PC-9 (cell line): ENCODE results near the gene CACNA2D1. TPM values are rescaled to one million over a fixed set of nuclear protein-coding genes. Genes with fewer than 3 reads are reported as not detected.

ENCODE experiments used
- BruUV-seq: library from RNA; stranded (reverse); fragments of 400-500 nt; replicated peaks from 2 replicates; lab custom pipeline; 2021; lab: Mats Ljungman, UMichigan
- CTCF ChIA-PET: fragments of 300-600 bp; sonication (Branson Sonifier 250); formaldehyde crosslinking; loops from one replicate; lab custom pipeline; 2022; ENCODE audit warnings: antibody characterized with exemption; lab: Charles Lee
- POLR2A ChIA-PET: fragments of 300-600 bp; sonication (Branson Sonifier 250); formaldehyde crosslinking; loops from one replicate; lab custom pipeline; 2022; ENCODE audit warnings: antibody characterized with exemption; ENCODE audit not compliant: unreplicated experiment; lab: Charles Lee
- DNase-seq, 2 experiments: peaks; one replicate each; pipeline versions ENCODE4 v3.0.0 to v3.0.0-alpha.2; 2015 to 2022; ENCODE audit warnings: mixed read lengths in 1 of 2
- H2AFZ ChIP-seq: fragments of 200-600 bp; sonication (generic); 2 replicates; pipeline ENCODE4 v1.8.1; 2017; ENCODE audit warnings: antibody characterized with exemption
- H3F3A ChIP-seq: fragments of 200-600 bp; sonication (generic); 2 replicates; pipeline ENCODE4 v1.8.1; 2017; ENCODE audit warnings: antibody characterized with exemption, mild to moderate bottlenecking, low read depth; ENCODE audit not compliant: insufficient read depth
- H3K27ac ChIP-seq: fragments of 200-600 bp; sonication (generic); 2 replicates; pipeline ENCODE4 v1.6.1; 2016; ENCODE audit warnings: mixed run types
- H3K27me3 ChIP-seq: fragments of 200-600 bp; sonication (generic); 2 replicates; pipeline ENCODE4 v1.6.1; 2016; ENCODE audit warnings: low read depth, mixed run types; ENCODE audit not compliant: insufficient read depth
- H3K36me3 ChIP-seq: fragments of 200-600 bp; sonication (generic); 2 replicates; pipeline ENCODE4 v1.6.1; 2016; ENCODE audit warnings: low read depth, mixed run types
- H3K4me1 ChIP-seq: fragments of 200-600 bp; sonication (generic); replicated peaks from 2 replicates; pipeline ENCODE4 v1.6.1; 2016; ENCODE audit warnings: mixed run types; ENCODE audit not compliant: insufficient read depth
- H3K4me2 ChIP-seq: fragments of 200-600 bp; sonication (generic); 2 replicates; pipeline ENCODE4 v1.6.1; 2017; ENCODE audit warnings: mixed run types
- H3K4me3 ChIP-seq: fragments of 200-600 bp; sonication (generic); 2 replicates; pipeline ENCODE4 v1.6.1; 2016; ENCODE audit warnings: mixed run types
- H3K79me2 ChIP-seq: fragments of 200-600 bp; sonication (generic); 2 replicates; pipeline ENCODE4 v1.6.1; 2017; ENCODE audit warnings: low read depth, mixed run types
- H3K9me2 ChIP-seq: fragments of 200-600 bp; sonication (generic); 2 replicates; pipeline ENCODE4 v1.8.1; 2017; ENCODE audit warnings: mild to moderate bottlenecking; ENCODE audit not compliant: insufficient read depth
- H3K9me3 ChIP-seq: fragments of 200-600 bp; sonication (generic); 2 replicates; pipeline ENCODE4 v1.8.1; 2016; ENCODE audit warnings: low read depth; ENCODE audit not compliant: insufficient read depth
- H4K20me1 ChIP-seq: fragments of 200-600 bp; sonication (generic); 2 replicates; pipeline ENCODE4 v1.8.1; 2017; ENCODE audit not compliant: insufficient read depth
- EZH2 ChIP-seq: fragments of 200-600 bp; sonication (generic); IDR thresholded peaks from 2 replicates; pipeline ENCODE4 v1.8.0; 2017; ENCODE audit warnings: antibody characterized with exemption, low read depth
- intact Hi-C: fragments of 100-400 bp; cut with micrococcal nuclease; formaldehyde crosslinking; loops from one replicate; pipeline ENCODE4 v1.10.0; 2022; ENCODE audit not compliant: unreplicated experiment
- total RNA-seq: library from RNA; stranded (reverse); gene quantifications from 2 replicates; pipeline ENCODE4 v1.2.3, GENCODE V29; 2021
- TF ChIP-seq, protein P1 (sequence below): fragments of 200-600 bp; sonication (generic); conservative IDR thresholded peaks from 2 replicates; pipeline ENCODE4 v1.6.1; 2017; ENCODE audit warnings: mixed run types, antibody characterized with exemption, mild to moderate bottlenecking, moderate library complexity

Gene CACNA2D1
- total RNA-seq, 1 experiment from 2014 or later = 3.2 TPM

DNA sequence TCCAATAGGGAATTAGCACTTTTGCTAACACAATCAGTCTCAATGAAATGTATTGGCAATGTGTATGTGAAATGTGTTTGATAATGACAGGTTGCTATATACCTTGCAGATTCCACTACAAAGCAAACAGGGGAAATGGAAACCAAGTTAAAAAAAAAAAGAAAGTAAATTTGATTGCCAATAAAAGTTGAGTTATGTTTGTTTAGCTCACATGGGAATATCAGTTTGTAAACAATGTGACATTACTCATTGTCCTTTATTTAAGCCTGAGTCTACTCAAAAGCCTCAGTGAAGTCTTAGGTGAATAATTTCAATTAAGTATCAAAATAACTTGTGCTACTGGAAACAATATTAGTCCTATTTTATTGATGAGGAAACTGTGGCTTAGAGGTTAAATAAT lies 285.2 kb downstream of the CACNA2D1 start:
- no peak for DNase-seq

GRCh38 chr7:82156893-82157292 lies 286.7 kb downstream of the CACNA2D1 start:
- Histone ChIP-seq H3F3A (no peaks in the 10 kb centered on the region), H4K20me1 (no peaks in the 10 kb centered on the region), H3K4me1 (no peaks in the 10 kb centered on the region), H3K4me2 (no peak overlapping the region), H3K36me3 (no peaks in the 10 kb centered on the region), H3K27me3 (no peaks in the 10 kb centered on the region), H3K9me3 (no peaks in the 10 kb centered on the region), H3K9me2 (no peaks in the 10 kb centered on the region), H3K27ac (no peak overlapping the region), H3K4me3 (no peak overlapping the region), H2AFZ (no peak overlapping the region), H3K79me2 (no peaks in the 10 kb centered on the region)
- no TSS peak for BruUV-seq
- no peak for DNase-seq
- ChIA-PET CTCF (no interaction called here), POLR2A (no interaction called here)
- TF ChIP-seq EZH2 = no peak
- TF ChIP-seq, protein P1, sequence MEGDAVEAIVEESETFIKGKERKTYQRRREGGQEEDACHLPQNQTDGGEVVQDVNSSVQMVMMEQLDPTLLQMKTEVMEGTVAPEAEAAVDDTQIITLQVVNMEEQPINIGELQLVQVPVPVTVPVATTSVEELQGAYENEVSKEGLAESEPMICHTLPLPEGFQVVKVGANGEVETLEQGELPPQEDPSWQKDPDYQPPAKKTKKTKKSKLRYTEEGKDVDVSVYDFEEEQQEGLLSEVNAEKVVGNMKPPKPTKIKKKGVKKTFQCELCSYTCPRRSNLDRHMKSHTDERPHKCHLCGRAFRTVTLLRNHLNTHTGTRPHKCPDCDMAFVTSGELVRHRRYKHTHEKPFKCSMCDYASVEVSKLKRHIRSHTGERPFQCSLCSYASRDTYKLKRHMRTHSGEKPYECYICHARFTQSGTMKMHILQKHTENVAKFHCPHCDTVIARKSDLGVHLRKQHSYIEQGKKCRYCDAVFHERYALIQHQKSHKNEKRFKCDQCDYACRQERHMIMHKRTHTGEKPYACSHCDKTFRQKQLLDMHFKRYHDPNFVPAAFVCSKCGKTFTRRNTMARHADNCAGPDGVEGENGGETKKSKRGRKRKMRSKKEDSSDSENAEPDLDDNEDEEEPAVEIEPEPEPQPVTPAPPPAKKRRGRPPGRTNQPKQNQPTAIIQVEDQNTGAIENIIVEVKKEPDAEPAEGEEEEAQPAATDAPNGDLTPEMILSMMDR = no peak
- intact Hi-C loops = no loop called here

More for the DNA sequence above, 285.2 kb downstream of the CACNA2D1 start:
- no TSS peak for BruUV-seq
- Histone ChIP-seq H3K27ac (no peak overlapping the region), H3K4me3 (no peak overlapping the region), H3K4me2 (no peak overlapping the region), H3K9me3 (no peaks in the 10 kb centered on the region), H3K79me2 (no peaks in the 10 kb centered on the region), H3F3A (no peaks in the 10 kb centered on the region), H4K20me1 (no peaks in the 10 kb centered on the region), H2AFZ (no peak overlapping the region), H3K9me2 (no peaks in the 10 kb centered on the region), H3K4me1 (no peaks in the 10 kb centered on the region), H3K27me3 (no peaks in the 10 kb centered on the region), H3K36me3 (no peaks in the 10 kb centered on the region)
- TF ChIP-seq, protein P1 = no peak
- TF ChIP-seq EZH2 = no peak
- intact Hi-C loops = no loop called here
- ChIA-PET CTCF (interaction anchor here (0.6 kb wide), 1 partner anchor 11 kb away, joined by 6 read pairs; no protein-coding TSS in a partner anchor), POLR2A (no interaction called here)

GRCh38 chr7:82156168-82156567 lies 287.4 kb downstream of the CACNA2D1 start:
- Histone ChIP-seq H3K9me2 (no peaks in the 10 kb centered on the region), H3K4me1 (no peaks in the 10 kb centered on the region), H3K9me3 (no peaks in the 10 kb centered on the region), H3K27me3 (no peaks in the 10 kb centered on the region), H3K27ac (no peak overlapping the region), H2AFZ (no peak overlapping the region), H3K79me2 (no peaks in the 10 kb centered on the region), H3K4me3 (no peak overlapping the region), H3K36me3 (no peaks in the 10 kb centered on the region), H4K20me1 (no peaks in the 10 kb centered on the region), H3K4me2 (no peak overlapping the region), H3F3A (no peaks in the 10 kb centered on the region)
- intact Hi-C loops = no loop called here
- CTCF ChIA-PET = no interaction called here
- DNase-seq = no peak
- no peak for TF ChIP-seq EZH2
- TF ChIP-seq, protein P1 = no peak
- POLR2A ChIA-PET = no interaction called here
- BruUV-seq = no TSS peak
